Activated effector memory CD4-positive, alpha-beta T cell treated with anti-CD3 and anti-CD28 coated beads, Interleukin-2, amount 50 U/mL, for 16 hours (primary cell): ENCODE data around the gene EPS8.

Experiments
- DNase-seq: peaks from one replicate; pipeline ENCODE4 v3.0.0-alpha.2; 2020

Gene EPS8

GRCh38 chr12:15688202-15688736, 100.9 kb downstream of the EPS8 start:
- no peak for DNase-seq

GRCh38 chr12:15687583-15687982, 101.6 kb downstream of the EPS8 start:
- DNase-seq = no peak

GRCh38 chr12:15684896-15685658, 104.1 kb downstream of the EPS8 start:
- DNase-seq = no peak

- DNase-seq = no peak
Observed at GRCh38 chr12:15682826-15683225, 106.4 kb downstream of the EPS8 start.

GRCh38 chr12:15679151-15679550, 110.0 kb downstream of the EPS8 start:
- DNase-seq = no peak

- DNase-seq = no peak
Observed at GRCh38 chr12:15677726-15678201, 111.4 kb downstream of the EPS8 start.

- no peak for DNase-seq
Observed at GRCh38 chr12:15677228-15677627, 112.0 kb downstream of the EPS8 start.

GRCh38 chr12:15672671-15673270, 116.4 kb downstream of the EPS8 start:
- no peak for DNase-seq

GRCh38 chr12:15670756-15671155, 118.4 kb downstream of the EPS8 start:
- no peak for DNase-seq

- no peak for DNase-seq
Observed at GRCh38 chr12:15669256-15669948, 119.8 kb downstream of the EPS8 start.

GRCh38 chr12:15664491-15664890, 124.7 kb downstream of the EPS8 start:
- DNase-seq = no peak

GRCh38 chr12:15662983-15663659, 126.1 kb downstream of the EPS8 start:
- DNase-seq = no peak

GRCh38 chr12:15662303-15662980, 126.7 kb downstream of the EPS8 start:
- DNase-seq = no peak

- DNase-seq = no peak
Observed at GRCh38 chr12:15651371-15651770, 137.8 kb downstream of the EPS8 start.

- no peak for DNase-seq
Observed at GRCh38 chr12:15650399-15651128, 138.6 kb downstream of the EPS8 start.

- DNase-seq = no peak
Observed at GRCh38 chr12:15649347-15649746, 139.8 kb downstream of the EPS8 start.

- DNase-seq = no peak
Observed at GRCh38 chr12:15648558-15648957, 140.6 kb downstream of the EPS8 start.

- DNase-seq = no peak
Observed at GRCh38 chr12:15646581-15646980, 142.6 kb downstream of the EPS8 start.

- no peak for DNase-seq
Observed at GRCh38 chr12:15644700-15645099, 144.5 kb downstream of the EPS8 start.

GRCh38 chr12:15638231-15638630, 151.0 kb downstream of the EPS8 start:
- no peak for DNase-seq

GRCh38 chr12:15636060-15636890, 152.9 kb downstream of the EPS8 start:
- DNase-seq = no peak
